AG10803 (cell line): ENCODE measurements around the gene HSDL2.
"Not testable (repeated sequence)": the region's sequence is repeated elsewhere in the genome, so short reads cannot be mapped to it uniquely, and the experiment has no call there.

ENCODE experiments used
- DNase-seq: peaks from one replicate; pipeline ENCODE4 v3.0.0; 2010; ENCODE audit warnings: low read depth
- H3K4me3 ChIP-seq: 2 replicates; pipeline ENCODE4 v1.5.1; 2011; ENCODE audit warnings: mild to moderate bottlenecking, low read length, control low read depth
- TF ChIP-seq, protein P1 (sequence below): conservative IDR thresholded peaks from 2 replicates; pipeline ENCODE4 v1.5.1; 2011; ENCODE audit warnings: mild to moderate bottlenecking, low read length, control low read depth, inconsistent platforms

The HSDL2 gene

DNA sequence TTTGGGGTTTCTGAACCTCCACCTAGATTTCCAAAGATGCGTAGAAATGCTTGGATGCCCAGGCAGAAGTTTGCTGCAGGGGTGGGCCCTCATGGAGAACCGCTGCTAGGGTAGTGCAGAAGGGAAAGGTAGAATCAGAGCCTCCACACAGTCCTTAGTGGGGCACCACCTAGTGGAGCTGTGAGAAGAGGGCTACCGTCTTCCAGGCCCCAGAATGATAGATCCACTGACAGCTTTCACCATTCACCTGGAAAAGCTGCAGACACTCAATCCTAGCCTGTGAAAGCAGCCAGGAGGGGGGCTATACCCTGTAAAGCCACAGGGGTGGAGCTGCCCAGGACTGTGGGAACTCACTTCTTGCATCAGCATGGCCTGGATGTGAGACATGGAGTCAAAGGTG, 13.3 kb upstream of the HSDL2 start:
- TF ChIP-seq, protein P1, sequence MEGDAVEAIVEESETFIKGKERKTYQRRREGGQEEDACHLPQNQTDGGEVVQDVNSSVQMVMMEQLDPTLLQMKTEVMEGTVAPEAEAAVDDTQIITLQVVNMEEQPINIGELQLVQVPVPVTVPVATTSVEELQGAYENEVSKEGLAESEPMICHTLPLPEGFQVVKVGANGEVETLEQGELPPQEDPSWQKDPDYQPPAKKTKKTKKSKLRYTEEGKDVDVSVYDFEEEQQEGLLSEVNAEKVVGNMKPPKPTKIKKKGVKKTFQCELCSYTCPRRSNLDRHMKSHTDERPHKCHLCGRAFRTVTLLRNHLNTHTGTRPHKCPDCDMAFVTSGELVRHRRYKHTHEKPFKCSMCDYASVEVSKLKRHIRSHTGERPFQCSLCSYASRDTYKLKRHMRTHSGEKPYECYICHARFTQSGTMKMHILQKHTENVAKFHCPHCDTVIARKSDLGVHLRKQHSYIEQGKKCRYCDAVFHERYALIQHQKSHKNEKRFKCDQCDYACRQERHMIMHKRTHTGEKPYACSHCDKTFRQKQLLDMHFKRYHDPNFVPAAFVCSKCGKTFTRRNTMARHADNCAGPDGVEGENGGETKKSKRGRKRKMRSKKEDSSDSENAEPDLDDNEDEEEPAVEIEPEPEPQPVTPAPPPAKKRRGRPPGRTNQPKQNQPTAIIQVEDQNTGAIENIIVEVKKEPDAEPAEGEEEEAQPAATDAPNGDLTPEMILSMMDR = 0 out of 2 replicates have a peak, but pooled peaks have one; percentile 7
- no peak overlapping the region for H3K4me3 ChIP-seq
- DNase-seq = no peak

GRCh38 chr9:112367465-112367864, 12.4 kb upstream of the HSDL2 start:
- TF ChIP-seq, protein P1 = no peak
- no peak for DNase-seq
- no peak overlapping the region for H3K4me3 ChIP-seq

GRCh38 chr9:112369817-112370216, 10.1 kb upstream of the HSDL2 start:
- H3K4me3 ChIP-seq = no peak overlapping the region
- DNase-seq = no peak
- TF ChIP-seq, protein P1 = no peak

- TF ChIP-seq, protein P1 = no peak
- DNase-seq = no peak
- H3K4me3 ChIP-seq = no peak overlapping the region
Observed at GRCh38 chr9:112371060-112371459, 8.8 kb upstream of the HSDL2 start.

DNA sequence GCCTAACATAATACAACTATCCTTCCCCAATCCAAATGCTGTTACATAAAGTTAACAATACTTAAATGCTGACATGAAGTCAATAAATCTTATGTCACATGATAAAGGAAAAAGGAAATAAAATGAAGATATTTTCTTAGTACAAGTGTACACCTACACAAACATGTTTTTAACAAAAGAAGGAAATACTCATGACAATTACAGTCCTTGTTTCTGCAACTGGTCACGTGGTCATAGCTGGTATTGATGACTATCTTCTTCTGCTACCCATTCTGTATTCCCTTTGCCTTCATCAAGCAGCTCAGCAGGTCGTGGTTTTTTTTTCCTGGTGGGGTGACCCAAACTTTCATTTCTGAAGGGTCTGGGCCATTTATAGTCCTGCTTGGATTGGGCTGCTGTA, 6.2 kb upstream of the HSDL2 start:
- H3K4me3 ChIP-seq, DNase-seq: not testable (repeated sequence)

- DNase-seq, H3K4me3 ChIP-seq: not testable (repeated sequence)
Observed at GRCh38 chr9:112374232-112374631, 5.7 kb upstream of the HSDL2 start.

DNA sequence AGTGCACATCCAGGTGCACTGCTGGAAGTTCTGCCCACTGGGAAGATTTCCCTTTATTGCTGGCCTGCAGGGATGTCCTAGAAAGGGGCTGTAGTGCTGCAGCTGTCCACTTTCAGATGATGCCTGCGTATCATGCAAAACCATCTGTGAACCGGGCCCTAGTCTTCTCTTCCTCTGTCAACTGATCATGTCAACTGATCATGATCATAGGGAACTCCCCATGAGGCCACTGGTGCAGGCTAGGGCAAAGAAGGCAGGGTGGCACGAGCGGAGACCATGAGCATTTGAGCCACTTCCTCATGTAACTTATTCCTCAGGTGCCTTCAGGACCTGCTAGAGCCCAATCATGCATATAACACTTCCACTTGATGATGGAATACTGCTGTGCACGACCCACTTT, 4.5 kb upstream of the HSDL2 start:
- TF ChIP-seq, protein P1 = no peak
- H3K4me3 ChIP-seq = no peak overlapping the region
- DNase-seq = no peak

GRCh38 chr9:112377087-112377486, 2.8 kb upstream of the HSDL2 start:
- no peak for DNase-seq
- TF ChIP-seq, protein P1 = no peak
- H3K4me3 ChIP-seq = no peak overlapping the region
